Tibial artery (tissue), 4 donors: ENCODE results near the gene CPE.

ENCODE experiments used
- DNase-seq, 2 donors: peaks; one replicate each; pipeline ENCODE4 v3.0.0-alpha.2; 2019
- H3K27ac ChIP-seq, 2 donors: fragments of 200-600 bp; sonication (generic) in 1 of 2; 1 replicate in 1 of 2; 2 replicates in 1 of 2; pipeline ENCODE4 v1.5.1; 2018 to 2019; ENCODE audit warnings: mild to moderate bottlenecking in 1 of 2
- H3K27me3 ChIP-seq, 2 donors: fragments of 200-600 bp; sonication (generic) in 1 of 2; one replicate each; pipeline versions ENCODE4 v1.5.1 to v1.6.0; 2016 to 2019
- H3K36me3 ChIP-seq, 3 donors: fragments of 200-600 bp; sonication (generic) in 2 of 3; one replicate each; pipeline ENCODE4 v1.5.1; 2016 to 2019; ENCODE audit warnings: mild to moderate bottlenecking in 2 of 3
- H3K4me1 ChIP-seq, 4 donors: fragments of 200-600 bp; sonication (generic) in 2 of 4; 1 replicate in 3 of 4; 2 replicates in 1 of 4; pipeline ENCODE4 v1.5.1; 2016 to 2019
- H3K4me3 ChIP-seq, 2 donors: fragments of 200-600 bp; sonication (generic) in 1 of 2; 1 replicate in 1 of 2; 2 replicates in 1 of 2; pipeline ENCODE4 v1.5.1; 2018 to 2019; ENCODE audit warnings: mild to moderate bottlenecking in 2 of 2
- H3K9me3 ChIP-seq, 3 donors: fragments of 200-600 bp; sonication (generic) in 1 of 3; one replicate each; pipeline ENCODE4 v1.5.1; 2016 to 2019
- intact Hi-C: fragments of 100-400 bp; cut with DNase I; formaldehyde crosslinking; loops from one replicate; pipeline ENCODE4 v1.15.0; 2023; ENCODE audit warnings: low total_unique reads
- TF ChIP-seq, protein P1 (sequence below), 2 experiments: fragments of 200-600 bp in 1 of 2; fragments of 450-650 bp in 1 of 2; IDR thresholded peaks; one replicate each; pipeline ENCODE4 v1.5.1; 2017 to 2019; ENCODE audit warnings: antibody characterized with exemption in 2 of 2, mild to moderate bottlenecking in 1 of 2, moderate library complexity in 1 of 2

CPE gene

DNA sequence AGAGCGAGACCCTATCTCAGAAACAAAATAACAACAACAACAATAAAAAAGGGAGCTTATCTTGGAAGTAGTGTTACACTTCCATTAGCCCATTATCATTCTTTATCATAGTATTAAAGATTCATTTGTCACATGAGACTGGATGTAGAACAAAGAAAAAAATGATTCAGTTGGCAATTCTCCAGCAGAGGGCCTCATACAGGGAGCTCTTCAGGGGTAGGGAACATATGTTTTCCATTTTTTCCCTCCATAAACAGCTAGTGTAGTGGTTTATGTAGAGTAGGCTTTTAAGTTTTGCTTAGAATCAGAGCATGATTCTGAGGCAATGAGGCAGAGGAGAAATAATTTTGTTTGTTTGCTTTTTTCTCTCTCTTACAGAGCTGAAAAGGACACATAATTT is 5.8 kb downstream of the CPE start:
- intact Hi-C loops = no loop called here
- TF ChIP-seq, protein P1, sequence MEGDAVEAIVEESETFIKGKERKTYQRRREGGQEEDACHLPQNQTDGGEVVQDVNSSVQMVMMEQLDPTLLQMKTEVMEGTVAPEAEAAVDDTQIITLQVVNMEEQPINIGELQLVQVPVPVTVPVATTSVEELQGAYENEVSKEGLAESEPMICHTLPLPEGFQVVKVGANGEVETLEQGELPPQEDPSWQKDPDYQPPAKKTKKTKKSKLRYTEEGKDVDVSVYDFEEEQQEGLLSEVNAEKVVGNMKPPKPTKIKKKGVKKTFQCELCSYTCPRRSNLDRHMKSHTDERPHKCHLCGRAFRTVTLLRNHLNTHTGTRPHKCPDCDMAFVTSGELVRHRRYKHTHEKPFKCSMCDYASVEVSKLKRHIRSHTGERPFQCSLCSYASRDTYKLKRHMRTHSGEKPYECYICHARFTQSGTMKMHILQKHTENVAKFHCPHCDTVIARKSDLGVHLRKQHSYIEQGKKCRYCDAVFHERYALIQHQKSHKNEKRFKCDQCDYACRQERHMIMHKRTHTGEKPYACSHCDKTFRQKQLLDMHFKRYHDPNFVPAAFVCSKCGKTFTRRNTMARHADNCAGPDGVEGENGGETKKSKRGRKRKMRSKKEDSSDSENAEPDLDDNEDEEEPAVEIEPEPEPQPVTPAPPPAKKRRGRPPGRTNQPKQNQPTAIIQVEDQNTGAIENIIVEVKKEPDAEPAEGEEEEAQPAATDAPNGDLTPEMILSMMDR (IDR thresholded peaks at IDR 0.05) = no peak
- Histone ChIP-seq H3K36me3 (no peaks in the 10 kb centered on the region), H3K27me3 (no peaks in the 10 kb centered on the region), H3K4me1 (peaks cover 0 to 84% (median 17%) of the 10 kb centered on the region in 4 donors), H3K27ac (peak overlapping the region; percentile 90 to 91), H3K4me3 (no peak overlapping the region), H3K9me3 (no peaks in the 10 kb centered on the region)
- no peak for DNase-seq

DNA sequence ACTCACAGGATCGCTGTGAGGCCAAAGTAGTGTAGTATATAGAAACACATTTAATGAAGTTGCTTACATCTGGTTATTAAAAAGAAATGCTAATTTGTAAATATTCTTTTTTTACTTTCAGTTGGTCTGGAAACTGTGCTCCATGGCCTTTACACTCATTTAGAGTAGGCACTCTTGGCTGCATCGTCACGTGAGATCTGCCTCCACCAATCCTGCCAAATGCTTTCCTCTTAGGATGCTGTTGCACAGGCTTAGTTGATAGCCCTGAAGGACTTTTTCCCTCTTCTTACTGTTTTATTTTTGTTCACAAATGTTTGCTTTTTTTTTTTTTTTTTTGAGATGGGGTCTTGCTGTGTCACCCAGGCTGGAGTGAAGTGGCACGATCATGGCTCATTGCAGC is 6.3 kb downstream of the CPE start:
- peak overlapping the region; percentile 90 to 91 for H3K27ac ChIP-seq
- no peak for DNase-seq

DNA sequence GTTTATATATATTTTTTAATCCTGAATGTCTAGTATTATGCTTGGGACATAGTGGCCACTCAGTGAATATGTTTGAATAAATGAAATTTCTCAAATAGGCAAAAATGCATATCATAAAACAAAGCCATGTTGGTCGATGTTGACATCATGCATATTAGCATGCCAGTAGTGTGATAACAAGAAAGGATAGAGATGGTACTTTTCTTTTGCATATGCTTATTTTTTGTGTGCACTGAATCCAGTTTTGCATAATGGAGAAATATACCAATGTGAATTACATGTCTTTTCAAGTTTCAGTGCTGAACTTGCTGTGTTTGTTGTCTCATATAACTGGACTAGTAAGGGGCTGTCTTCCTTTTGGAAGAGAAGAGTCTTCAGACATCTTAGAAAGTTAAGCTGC is 7.5 kb downstream of the CPE start:
- no peaks in the 10 kb centered on the region for H3K36me3 ChIP-seq
- H3K4me1 ChIP-seq = peaks cover 0 to 93% (median 16%) of the 10 kb centered on the region in 4 donors
- no peaks in the 10 kb centered on the region for H3K27me3 ChIP-seq
- H3K27ac ChIP-seq = peak overlapping the region; percentile 45 to 91
- H3K9me3 ChIP-seq = no peaks in the 10 kb centered on the region
- intact Hi-C loops = no loop called here
- TF ChIP-seq, protein P1 (IDR thresholded peaks at IDR 0.05) = no peak
- no peak for DNase-seq
- no peak overlapping the region for H3K4me3 ChIP-seq

More for the DNA sequence above, 6.3 kb downstream of the CPE start:
- Histone ChIP-seq H3K27me3 (no peaks in the 10 kb centered on the region), H3K4me1 (peaks cover 0 to 89% (median 17%) of the 10 kb centered on the region in 4 donors), H3K4me3 (no peak overlapping the region), H3K36me3 (no peaks in the 10 kb centered on the region), H3K9me3 (no peaks in the 10 kb centered on the region)
- TF ChIP-seq, protein P1 (IDR thresholded peaks at IDR 0.05) = no peak
- intact Hi-C loops = no loop called here

DNA sequence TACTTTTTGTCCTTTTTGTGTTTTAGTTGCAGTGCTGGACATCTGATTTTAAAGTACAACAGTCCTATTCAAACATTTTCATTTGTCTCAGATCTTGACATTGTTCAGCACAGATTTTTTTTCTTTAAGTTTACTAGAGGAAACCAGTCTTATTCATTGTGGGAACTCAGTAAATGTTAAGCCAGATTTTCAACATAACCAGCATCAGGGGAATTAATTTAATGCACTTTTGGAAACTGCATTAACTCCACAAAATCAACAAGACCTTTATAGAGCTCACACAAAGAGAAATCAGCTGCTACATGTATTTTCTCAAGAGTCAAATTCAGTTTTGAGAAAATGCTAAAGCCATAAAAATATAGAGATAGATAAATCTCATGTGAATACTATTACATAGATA is 9.9 kb downstream of the CPE start:
- Histone ChIP-seq H3K27me3 (no peaks in the 10 kb centered on the region), H3K4me3 (no peak overlapping the region), H3K36me3 (no peaks in the 10 kb centered on the region), H3K4me1 (peaks cover 0 to 90% (median 18%) of the 10 kb centered on the region in 4 donors), H3K27ac (peak overlapping the region in 1 of 2 donors; percentile 91), H3K9me3 (no peaks in the 10 kb centered on the region)
- no peak for DNase-seq
- intact Hi-C loops = no loop called here
- TF ChIP-seq, protein P1 (IDR thresholded peaks at IDR 0.05) = no peak

DNA sequence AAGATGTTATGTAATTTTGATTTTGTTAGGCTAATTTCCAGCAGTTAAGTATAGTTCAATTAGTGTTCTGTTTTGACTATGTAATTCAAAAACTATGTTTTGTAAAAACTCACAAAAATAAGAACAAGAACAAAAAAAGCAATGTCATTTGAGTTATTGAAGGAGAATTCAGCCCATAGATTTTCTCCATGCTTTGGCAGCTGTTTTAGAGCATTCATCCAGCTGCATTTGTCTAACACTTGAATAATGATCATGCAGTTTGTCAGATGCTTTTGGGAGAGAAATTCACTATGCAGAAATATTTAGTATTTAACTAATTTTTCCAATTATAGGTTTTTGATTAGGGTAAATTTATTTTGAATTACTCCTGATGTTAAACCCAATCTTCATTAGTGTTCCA is 14.2 kb downstream of the CPE start:
- no peak for DNase-seq
- intact Hi-C loops = no loop called here
- Histone ChIP-seq H3K27me3 (no peaks in the 10 kb centered on the region), H3K27ac (peak overlapping the region in 1 of 2 donors; percentile 51), H3K36me3 (no peaks in the 10 kb centered on the region), H3K9me3 (no peaks in the 10 kb centered on the region), H3K4me3 (no peak overlapping the region), H3K4me1 (peaks cover 0 to 78% (median 9%) of the 10 kb centered on the region in 4 donors)
- TF ChIP-seq, protein P1 (IDR thresholded peaks at IDR 0.05) = no peak

DNA sequence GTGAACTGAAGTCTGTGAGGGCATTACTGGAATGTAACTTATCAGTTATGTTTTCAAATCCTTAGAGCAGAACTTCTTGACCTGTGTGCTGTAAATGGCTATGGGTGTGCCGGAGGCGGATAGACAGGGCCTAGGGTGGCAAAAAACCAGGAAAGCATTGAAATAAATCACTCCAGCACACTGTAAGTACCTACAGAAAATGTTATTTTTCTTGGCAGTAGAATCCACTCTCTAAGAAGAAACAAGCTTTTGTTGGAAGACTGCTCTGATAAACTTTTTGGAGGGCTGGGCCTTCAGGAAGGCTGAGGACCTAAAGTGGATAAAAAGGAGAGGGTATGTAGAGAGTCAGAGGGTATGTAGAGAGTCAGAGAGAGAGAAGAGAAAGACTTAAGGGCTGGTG is 14.9 kb downstream of the CPE start:
- TF ChIP-seq, protein P1 (IDR thresholded peaks at IDR 0.05) = no peak
- Histone ChIP-seq H3K4me3 (no peak overlapping the region), H3K9me3 (no peaks in the 10 kb centered on the region), H3K4me1 (peaks cover 0 to 77% (median 9%) of the 10 kb centered on the region in 4 donors), H3K27me3 (no peaks in the 10 kb centered on the region), H3K36me3 (no peaks in the 10 kb centered on the region), H3K27ac (peak overlapping the region; percentile 38 to 51)
- DNase-seq = no peak
- intact Hi-C loops = no loop called here
